NCI-H1105 (cell line): ENCODE measurements around the gene EFCAB6.

Source experiments
- DNase-seq: peaks from one replicate; lab custom pipeline; 2025; lab: John Stamatoyannopoulos, UW

EFCAB6 gene

DNA sequence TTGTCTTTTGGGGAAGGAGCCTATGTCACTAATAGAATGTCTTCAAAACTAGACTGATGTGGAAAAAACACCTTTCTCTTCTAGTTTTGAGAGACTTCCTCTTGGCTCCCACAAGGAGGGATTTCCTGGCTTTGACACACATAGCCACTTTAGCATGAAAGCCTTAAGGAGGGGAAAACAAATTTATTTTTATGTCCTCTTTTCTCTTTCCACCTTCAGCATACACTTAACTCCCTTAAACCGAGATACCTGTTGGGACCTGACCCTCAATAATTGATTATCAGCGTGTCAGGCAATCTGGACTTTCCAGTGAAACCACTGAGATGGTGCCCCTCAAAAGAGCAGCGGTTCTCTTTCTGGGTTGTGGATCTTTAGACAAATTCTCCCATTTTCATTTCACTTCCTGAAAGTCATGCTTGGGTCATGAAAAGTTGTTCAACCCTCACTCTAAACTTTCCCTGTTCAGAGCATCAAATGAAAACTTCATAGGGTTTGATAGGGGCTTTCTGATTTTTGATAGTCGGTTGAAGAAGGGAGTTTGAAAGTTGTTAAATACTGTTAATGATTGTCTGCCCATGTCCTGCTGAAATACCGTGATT lies 9.1 kb downstream of the EFCAB6 start:
- DNase-seq = no peak

DNA sequence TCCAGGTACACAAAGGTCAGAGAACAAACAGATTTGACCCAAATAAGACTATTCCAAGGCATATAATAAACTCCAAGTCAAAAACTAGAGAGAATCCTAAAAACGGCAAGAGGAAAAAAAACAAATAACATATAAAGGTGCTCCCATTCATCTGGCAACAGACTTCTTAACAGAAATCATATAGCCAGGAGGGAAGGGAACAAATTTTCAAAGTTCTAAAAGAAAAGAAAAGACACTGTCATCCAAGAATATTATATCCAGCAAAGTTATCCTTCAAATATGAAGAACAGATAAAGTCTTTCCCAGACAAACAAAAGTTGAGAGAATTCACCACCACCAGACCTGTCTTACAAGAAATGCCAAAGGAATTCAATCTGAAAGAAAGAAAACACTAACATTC lies 11.1 kb downstream of the EFCAB6 start:
- no peak for DNase-seq

DNA sequence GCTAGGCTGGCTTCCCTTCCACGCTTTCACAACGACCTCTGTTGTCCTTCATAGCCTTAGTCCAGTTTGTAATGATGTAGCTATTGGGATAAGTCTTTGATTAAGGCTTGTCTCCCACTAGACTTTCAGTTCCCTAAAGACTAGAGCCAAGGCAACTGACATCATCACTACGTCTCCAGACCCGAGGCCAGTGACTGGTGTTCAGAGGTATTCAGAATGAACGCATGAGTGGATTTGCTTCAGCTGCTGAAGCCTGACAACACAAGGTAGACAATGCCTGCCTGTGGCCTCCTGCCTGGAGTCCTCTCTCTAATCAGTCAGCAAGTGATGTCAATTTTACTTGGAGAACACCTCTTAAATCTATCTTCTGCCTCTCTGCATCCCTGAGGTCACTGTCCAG lies 13.6 kb downstream of the EFCAB6 start:
- no peak for DNase-seq

DNA sequence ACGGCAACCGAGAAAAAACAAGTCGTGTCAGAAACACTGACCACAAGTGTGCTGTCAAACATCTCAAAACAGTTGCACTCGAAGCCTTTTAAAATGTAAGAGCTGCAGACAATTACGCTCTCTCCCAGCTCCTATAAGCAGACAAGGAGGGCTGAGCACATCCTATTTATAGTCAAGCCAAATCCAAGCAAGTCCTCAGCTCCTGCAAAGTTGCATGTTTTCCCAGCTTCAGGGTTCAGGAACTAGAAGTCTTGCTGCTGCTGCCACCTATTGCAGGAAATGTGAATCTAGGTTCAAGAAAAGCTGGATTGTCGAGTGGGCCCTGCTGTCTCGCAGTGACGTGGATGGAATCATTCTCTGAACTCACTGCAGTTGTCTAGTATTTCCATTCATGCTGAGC lies 15.5 kb downstream of the EFCAB6 start:
- no peak for DNase-seq

DNA sequence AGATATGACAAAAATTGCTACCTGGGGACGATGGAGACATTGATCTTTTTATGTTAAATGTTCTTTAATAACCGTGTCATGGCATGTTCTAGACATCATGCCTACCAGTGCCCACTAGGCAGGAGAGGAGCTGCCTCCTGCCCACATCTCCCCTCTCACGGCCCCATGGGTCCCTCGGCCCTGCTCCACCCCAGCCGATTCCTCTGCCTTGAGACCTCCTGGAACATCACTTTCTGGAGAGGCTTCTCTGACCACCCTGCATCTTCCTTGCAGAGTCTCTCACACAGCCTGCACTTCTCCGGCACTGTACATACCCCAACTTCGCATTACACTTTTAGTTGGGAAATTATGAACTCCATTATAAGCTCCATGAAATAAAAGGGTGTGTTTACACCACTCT lies 16.8 kb downstream of the EFCAB6 start:
- DNase-seq = no peak

DNA sequence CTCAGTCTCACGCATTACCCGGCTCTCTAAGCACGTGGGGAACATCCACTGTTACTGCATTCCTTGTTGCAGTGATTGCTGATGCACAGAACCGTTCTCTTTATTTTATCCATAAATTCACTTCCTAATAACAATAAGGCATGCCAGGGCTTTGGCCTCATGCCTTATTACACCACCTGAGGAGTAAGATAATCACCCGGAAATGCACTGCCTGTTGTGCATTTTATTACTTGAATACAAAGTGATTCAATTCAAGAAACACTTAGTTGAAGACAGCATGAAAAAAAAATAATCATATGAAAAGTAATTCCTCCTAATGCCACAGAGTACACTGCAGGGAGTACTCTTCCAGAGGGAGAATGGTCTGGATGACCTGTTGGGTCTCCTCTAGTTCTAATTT lies 19.2 kb downstream of the EFCAB6 start:
- no peak for DNase-seq

DNA sequence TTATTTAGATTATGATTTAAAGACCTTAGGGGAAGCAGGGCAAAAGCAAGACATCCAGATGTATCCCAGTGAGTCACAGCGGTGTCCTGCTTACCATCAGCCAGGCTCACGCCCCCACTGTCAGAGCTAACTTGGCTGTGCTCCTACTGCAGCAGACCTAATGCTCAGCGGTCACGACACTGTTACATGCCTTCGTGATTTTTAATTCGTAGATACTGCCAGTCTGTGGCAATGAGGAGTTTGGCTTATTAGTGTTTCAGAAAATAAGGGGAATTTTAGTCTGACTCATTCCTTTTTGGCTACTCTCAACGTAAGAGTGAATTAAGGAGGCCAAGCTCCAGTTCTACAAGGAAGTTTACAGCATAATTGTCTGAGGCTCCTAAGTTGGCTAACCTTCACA lies 22.7 kb downstream of the EFCAB6 start:
- DNase-seq = no peak

DNA sequence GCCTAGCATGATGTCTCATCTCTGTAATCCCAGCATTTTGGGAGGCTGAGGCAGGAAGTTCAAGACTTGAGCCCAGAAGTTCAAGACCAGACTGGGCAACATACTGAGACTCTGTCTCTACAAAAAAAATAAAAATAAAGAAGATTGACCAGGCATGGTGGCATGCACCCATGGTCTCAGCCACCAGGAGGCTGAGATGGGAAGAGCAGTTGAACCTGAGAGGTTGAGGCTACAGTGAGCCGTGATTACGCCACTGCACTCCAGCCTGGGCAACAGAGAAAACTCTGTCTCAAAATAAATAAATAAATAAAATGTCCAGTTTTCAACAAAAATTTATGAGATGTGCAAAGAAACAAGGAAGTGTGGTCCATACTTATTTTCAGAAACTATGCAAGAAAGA lies 28.3 kb downstream of the EFCAB6 start:
- DNase-seq = no peak

DNA sequence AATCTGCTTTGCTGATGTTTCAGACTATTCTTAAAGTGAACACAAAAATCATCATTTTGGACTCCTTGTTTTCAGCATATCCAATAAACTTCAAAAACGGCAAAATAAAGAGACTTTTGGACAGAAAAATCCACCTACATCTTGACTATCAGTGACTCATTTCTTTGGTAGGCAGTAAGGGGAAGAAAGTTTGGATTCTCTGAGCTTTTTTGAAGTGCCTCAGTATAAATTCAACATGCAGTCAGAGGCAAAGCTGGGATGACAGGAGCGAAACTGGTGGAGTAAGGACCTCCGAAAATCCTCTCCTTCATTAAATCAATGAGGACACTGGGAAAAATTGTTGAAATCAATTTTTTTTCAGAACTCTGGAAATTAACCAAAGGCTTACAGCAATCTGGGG lies 29.7 kb downstream of the EFCAB6 start:
- no peak for DNase-seq

DNA sequence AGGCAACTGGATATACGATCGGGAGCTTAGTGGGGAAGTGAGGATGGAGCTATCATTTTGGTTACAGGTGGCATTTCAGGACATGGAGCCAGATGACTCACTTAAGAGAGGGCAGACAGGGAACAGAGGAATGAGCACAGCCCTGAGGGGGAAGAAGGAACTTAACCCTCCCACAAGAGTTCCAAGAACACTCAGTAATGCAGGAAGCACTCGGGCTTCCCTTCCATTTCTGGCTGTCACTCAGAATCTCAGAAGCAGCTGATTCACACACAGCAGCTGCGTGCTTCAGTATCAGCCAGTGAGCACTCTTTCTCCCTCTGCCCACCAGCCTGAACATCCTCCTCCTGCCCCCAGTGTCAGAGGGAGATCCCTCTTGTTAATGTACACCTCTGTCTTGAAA lies 34.8 kb downstream of the EFCAB6 start:
- no peak for DNase-seq

DNA sequence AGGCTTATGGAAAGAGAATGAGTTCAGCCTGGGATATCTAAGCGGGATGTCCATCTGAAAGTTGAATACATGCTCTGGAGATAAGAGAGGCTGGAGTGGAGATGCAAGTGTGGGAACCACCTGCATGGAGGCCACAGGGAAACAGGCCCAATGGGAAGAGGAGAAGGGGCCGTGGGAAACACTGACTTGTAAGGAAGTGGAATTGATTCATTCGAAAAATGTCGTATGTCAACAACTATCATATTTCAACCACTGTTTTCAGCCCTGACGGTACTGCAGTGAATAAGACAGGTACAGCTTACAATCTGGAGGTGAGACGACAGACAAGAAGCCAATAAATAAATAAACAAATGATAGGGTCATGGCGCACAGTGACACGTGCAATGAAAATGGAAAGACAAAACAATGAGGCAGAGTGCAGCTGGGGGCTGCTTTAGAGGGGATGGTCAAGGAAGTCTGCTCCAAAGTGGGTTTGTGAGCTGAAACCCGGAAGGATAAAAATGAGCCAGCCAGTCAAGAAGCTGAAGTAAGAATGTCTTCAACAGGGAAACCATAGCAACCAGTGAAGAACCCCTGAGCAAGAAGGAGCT lies 35.9 kb downstream of the EFCAB6 start:
- DNase-seq = no peak

DNA sequence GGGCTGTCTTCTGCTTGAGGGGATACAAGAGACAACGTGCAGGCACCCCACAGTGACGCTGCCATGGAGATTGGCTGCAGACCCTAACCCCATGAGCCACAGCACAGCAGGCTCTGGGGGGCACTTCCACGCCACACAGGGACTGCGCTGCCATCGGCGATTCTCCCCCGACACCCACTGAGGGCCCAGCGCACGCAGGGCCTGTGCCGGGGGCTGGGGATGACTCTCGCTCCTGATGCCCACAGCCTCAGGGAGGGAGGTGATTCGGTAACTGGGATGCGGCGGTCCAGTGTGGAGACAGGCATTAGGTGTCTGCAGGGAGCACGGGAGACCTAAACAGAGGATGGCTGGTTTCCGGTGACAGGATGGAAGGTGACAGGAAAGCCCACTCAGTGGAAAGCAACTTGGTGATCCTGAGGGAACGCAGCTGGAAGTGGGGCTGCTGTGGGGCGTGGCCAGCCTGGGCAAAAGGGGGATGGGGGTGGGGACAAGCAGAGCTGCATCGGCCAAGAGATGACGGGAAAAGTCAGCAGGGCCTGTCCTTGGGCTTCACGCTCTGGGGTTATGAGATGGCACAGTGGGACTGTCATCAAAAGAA lies 37.7 kb downstream of the EFCAB6 start:
- DNase-seq = no peak

DNA sequence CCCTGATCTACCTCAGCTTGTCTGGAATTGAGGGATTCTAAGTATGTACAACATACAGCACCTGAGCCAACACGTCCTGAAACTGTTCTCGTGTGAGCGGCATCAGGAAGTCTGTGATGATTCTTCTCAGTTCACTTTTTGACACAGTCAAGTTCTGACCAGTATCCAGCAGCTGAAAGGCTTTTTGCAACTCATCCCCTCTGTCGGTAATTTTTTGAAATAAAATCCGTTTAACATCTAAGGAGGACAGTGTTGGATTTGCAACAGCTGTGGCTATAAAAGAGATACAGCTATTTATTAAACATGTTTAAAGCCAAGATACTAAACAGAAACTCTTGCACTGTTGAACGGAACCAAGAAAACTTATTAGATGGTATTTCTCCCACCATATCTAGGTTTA lies 39.3 kb downstream of the EFCAB6 start:
- DNase-seq = no peak

DNA sequence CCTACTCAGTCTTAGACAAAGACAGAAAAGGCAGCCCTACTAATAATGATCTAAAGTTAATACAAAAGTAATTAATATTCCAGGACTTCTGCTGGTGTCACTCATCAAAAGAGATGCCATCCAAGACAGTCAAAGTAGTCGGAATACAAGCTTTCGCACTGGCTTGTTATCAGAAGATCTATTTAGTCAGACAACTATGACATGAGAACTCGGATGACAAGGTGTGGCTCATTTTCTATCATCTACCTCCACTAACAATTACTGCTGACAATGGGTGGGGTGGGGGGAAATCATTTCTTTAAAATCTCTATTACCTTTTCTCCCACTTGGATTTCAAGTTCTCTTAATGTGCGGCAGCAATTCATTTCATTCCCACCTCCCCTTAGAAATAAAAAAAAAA lies 56.7 kb downstream of the EFCAB6 start:
- no peak for DNase-seq

DNA sequence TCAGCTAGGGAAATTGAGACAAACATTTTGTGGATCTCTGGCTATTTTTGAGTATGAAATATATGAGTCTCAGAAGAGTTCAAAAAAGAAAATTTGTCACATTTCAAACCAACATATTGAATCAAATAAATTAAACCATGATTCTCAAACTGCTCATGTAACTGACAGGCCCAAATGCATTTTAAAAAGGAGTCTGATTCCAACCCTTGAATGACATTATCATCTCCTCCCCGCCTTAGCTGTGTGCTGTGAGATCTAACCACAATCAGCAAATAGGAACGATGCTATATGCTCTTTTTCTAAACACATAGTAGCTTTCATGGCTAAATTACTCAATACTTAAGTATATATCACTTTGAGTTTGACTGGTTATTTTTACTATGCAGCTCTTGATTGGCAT lies 57.1 kb downstream of the EFCAB6 start:
- no peak for DNase-seq

DNA sequence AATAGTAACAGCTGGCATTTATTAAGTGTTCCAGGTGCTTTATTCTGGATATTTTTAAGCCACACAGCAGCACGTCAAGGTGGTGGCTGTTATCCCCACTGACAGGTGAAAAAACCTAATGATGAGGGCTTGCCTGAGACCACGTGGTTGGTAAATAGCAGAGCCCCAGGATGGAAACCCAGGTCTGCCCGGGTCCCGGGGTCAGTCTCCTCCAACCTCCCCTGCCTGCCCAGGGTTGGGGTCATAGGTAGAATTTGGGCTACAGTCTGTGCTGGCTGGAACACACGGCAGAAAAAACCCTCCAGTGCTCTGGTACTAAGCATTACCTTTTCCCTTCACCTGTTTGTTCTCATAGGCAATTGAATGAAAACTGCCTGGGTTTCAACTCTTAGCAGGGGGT lies 57.9 kb downstream of the EFCAB6 start:
- no peak for DNase-seq

DNA sequence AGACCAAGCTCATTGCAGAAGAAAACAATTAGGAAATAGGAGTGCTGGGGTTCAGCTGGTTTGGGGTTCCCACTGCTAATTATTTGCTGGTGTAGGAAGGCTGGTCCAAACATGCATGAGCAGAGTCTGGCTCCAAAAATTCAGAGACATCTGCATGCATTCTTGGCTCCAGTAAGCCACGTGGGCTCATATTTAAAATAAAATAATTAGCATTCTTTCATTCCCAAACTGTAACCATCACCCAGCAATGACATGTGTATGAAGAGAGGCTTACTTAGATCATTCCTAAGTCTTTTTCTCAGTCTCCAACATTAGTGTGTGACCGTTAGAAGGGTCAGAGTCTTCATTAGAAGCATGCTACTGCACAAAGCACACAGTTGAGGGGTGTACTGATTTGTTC lies 58.4 kb downstream of the EFCAB6 start:
- DNase-seq = no peak

DNA sequence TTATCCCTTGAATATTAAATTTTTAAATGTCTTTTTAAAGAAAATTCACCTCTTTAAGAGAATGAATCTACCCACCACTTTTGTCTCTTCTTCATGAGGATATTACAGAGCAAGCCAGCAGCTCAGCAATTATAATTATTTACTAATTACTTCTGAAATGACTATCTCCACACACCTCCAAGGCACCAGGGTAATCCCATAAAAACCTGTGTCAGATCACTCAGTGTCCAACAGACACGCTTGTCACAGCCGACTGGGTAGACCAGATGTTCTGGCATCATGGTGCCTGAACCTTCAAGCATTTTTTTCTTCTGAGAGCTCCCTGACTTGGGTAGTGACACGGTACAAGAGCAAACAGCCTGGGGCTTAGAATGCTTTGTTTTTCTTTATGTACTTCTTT lies 61.4 kb downstream of the EFCAB6 start:
- no peak for DNase-seq

DNA sequence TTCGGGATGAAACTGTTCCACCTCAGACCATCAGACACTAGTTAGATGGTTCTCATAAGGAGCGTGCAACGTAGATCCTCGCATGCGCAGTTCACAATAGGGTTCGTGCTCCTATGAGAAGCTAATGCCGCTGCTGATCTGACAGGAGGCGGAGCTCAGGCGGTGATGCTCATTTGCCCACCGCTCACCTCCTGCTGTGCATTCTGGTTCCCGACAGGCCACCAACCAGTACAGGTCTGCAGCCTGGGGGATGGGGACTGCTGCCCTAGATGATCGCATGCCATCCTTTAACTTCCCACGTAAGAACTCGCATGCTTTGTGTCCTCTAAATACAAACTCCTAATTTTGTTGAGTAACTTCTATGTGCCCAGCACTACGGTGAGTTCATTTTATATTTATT lies 62.6 kb downstream of the EFCAB6 start:
- DNase-seq = no peak

DNA sequence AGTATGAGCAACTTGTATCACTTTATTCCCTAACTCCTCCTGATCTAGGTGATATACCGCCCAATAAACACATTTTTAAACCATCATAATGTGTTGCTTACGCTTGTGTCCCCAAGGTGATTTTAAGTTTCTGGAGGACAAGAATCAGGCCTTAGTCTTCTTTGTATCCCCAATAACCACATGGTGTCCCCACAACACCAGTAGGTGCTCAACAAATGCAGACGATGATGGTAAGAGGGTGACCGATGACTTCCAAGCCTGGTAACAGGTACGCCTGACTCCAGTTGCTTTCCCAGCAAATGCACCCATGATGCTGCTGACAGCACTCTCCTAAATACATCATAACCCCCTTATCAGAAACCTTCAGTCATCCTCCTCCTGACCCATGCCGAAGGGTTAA lies 64.2 kb downstream of the EFCAB6 start:
- DNase-seq = no peak

DNA sequence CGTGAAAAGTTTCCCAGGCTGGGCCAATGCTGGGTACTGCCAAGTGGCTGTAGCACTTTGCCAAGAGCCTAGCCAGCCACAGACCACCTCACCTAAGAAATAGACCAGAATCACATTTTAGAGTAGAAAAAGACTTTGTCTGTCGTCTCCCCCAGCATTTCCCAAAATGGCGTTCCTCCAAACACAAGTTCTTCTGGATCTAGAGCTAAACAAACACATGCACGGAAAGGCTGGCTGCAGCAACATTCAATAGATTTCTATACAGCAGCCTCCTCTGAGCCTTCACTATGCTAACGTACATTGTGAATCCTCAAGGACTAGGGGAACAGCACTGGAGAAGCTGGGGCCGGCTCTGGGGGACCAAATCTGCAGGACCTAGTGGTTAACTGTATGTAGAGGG lies 65.0 kb downstream of the EFCAB6 start:
- DNase-seq = no peak

DNA sequence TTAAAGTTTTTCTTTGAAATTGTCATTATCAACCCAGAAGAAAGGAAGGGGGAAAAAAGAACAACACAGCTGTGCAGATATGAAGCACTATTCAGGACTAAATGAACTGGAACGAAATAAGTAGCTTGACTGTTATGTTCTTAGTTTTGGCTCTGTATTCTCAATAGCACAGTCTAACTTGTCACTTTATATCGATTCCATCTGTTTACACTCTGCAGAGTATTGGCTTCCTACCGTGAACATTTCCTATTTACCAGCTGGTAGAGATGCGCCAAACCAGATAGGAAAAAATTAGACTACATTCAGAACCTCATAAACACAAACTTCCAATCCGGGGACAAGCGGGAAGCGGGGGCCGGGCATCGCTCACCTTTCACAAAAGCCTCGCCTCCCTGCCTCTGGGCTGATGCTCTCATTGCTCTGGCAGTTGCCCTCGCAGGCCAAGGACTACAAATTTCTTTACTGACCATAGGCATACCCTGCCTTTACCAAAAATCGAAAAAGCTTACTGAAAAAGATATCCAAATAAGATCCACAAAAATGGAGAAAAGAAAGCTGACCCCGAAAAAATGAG lies 66.2 kb downstream of the EFCAB6 start:
- DNase-seq = peak; percentile 14

DNA sequence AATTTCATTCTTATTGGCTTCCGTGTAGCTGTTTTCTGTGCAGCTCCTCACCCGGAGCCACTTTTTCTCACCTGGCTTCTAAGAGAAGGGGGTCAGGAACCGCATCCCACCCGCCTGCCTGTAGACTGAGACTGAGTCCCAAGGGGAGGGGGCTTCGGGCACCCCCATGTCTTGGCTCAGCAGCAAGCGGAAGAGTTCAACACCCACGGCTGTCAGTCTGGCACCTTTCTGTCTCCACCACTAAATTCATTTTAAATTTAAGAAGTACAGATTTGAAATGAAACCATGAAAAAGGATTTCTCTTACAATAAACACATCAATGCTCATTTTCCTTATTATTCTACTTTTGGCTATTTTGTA lies 66.7 kb downstream of the EFCAB6 start:
- no peak for DNase-seq
